T-cell (primary cell): ENCODE results near the gene B4GALNT4. TPM values are rescaled to one million over a fixed set of nuclear protein-coding genes. Genes with fewer than 3 reads are reported as not detected.

Experiments used
- ATAC-seq, 4 experiments: fragments of 200-7000 bp in 3 of 4; fragments of 150-1000 bp in 1 of 4; cut with Tn5 transposase; replicated peaks in 1 of 4; 1 replicate in 3 of 4; 2 replicates in 1 of 4; pipeline ENCODE4 v1.10.0; 2021; ENCODE audit warnings: moderate library complexity in 3 of 4, mild to moderate bottlenecking in 2 of 4, moderate number of reproducible peaks in 1 of 4
- CTCF ChIA-PET, 2 donors: fragments of 300-600 bp; sonication (Branson Sonifier 250); formaldehyde crosslinking; loops; one replicate each; lab custom pipeline; 2022; ENCODE audit warnings: antibody characterized with exemption in 2 of 2; lab: Charles Lee
- POLR2A ChIA-PET, 2 donors: fragments of 300-600 bp; sonication (Branson Sonifier 250); formaldehyde crosslinking; loops; one replicate each; lab custom pipeline; 2022; ENCODE audit warnings: antibody characterized with exemption in 2 of 2; lab: Charles Lee
- DNase-seq, 35 experiments: peaks; one replicate each; pipeline versions ENCODE4 v3.0.0 to v3.0.0-alpha.2; 2013 to 2023
- H3K27ac ChIP-seq: one replicate; pipeline ENCODE4 v1.5.1; 2013; ENCODE audit warnings: low read length
- H3K27me3 ChIP-seq, 2 experiments: replicated peaks in 1 of 2; 1 replicate in 1 of 2; 2 replicates in 1 of 2; pipeline versions ENCODE4 v1.6.1 to v1.7.0; 2013; ENCODE audit warnings: low read length in 1 of 2, mixed read lengths in 1 of 2; ENCODE audit not compliant: control insufficient read depth in 2 of 2, insufficient read depth in 2 of 2; ENCODE audit errors: extremely low read depth in 1 of 2
- H3K36me3 ChIP-seq, 2 donors: 1 replicate in 1 of 2; 2 replicates in 1 of 2; pipeline versions ENCODE4 v1.6.1 to v1.7.0; 2013; ENCODE audit warnings: low read length in 1 of 2; ENCODE audit not compliant: control insufficient read depth in 2 of 2, insufficient read depth in 1 of 2; ENCODE audit errors: extremely low read depth in 1 of 2
- H3K4me1 ChIP-seq, 2 experiments: 1 replicate in 1 of 2; 2 replicates in 1 of 2; pipeline versions ENCODE4 v1.6.1 to v1.7.0; 2013; ENCODE audit warnings: low read length in 2 of 2, mixed read lengths in 1 of 2; ENCODE audit not compliant: insufficient read depth in 2 of 2, control insufficient read depth in 1 of 2; ENCODE audit errors: extremely low read depth in 1 of 2
- H3K4me3 ChIP-seq, 2 donors: 1 replicate in 1 of 2; 2 replicates in 1 of 2; pipeline versions ENCODE4 v1.5.1 to v1.7.0; 2013; ENCODE audit warnings: mild to moderate bottlenecking in 2 of 2, low read length in 1 of 2, moderate library complexity in 1 of 2; ENCODE audit not compliant: control insufficient read depth in 1 of 2; ENCODE audit errors: extremely low read depth in 1 of 2
- H3K9me3 ChIP-seq: 2 replicates; pipeline ENCODE4 v1.7.0; 2013
- H3K27ac Mint-ChIP-seq, 2 donors: one replicate each; pipeline ENCODE4 v1.8.0; 2020 to 2021; ENCODE audit warnings: mild to moderate bottlenecking in 2 of 2, mixed read lengths in 2 of 2
- H3K27me3 Mint-ChIP-seq, 2 donors: one replicate each; pipeline ENCODE4 v1.8.0; 2021 to 2022; ENCODE audit warnings: mixed read lengths in 2 of 2
- H3K36me3 Mint-ChIP-seq: one replicate; pipeline ENCODE4 v1.8.0; 2021; ENCODE audit warnings: mixed read lengths
- H3K4me1 Mint-ChIP-seq, 3 donors: one replicate each; pipeline ENCODE4 v1.8.0; 2020 to 2022; ENCODE audit warnings: mixed read lengths in 3 of 3, mild to moderate bottlenecking in 1 of 3
- H3K4me3 Mint-ChIP-seq, 3 donors: one replicate each; pipeline ENCODE4 v1.8.0; 2020 to 2022; ENCODE audit warnings: mild to moderate bottlenecking in 3 of 3, mixed read lengths in 3 of 3, moderate library complexity in 3 of 3
- H3K9me3 Mint-ChIP-seq, 3 donors: one replicate each; pipeline ENCODE4 v1.8.0; 2020 to 2022; ENCODE audit warnings: mixed read lengths in 3 of 3
- WGBS: methylation state at CpG from one replicate; pipeline ENCODE4 v1.1.5; 2013; ENCODE audit warnings: missing lambda C conversion rate; ENCODE audit not compliant: insufficient coverage; 5-methylcytosine and 5-hydroxymethylcytosine counted together
- total RNA-seq, 35 experiments: library from RNA in 6 of 35; stranded (reverse) in 6 of 35; fragments of 120-200 nt in 1 of 35; gene quantifications; one replicate each; pipeline versions ENCODE4 v1.2.1 to v1.2.4 and lab custom pipeline; 2013 to 2026

Gene B4GALNT4
- total RNA-seq, 5 donors from 2014 or later (not counting 1 experiment from before 2014, with no cell fraction given), result 1.7 to 5.6 (median 2.8) TPM

GRCh38 chr11:371716-372590 is 2.7 kb downstream of the B4GALNT4 start:
- DNase-seq, result no peak
- Mint-ChIP-seq H3K36me3 (no peaks in the 10 kb centered on the region), H3K9me3 (no peaks in the 10 kb centered on the region), H3K27me3 (peaks cover 15 to 31% of the 10 kb centered on the region in 2 donors), H3K4me1 (peaks cover 10 to 26% (median 17%) of the 10 kb centered on the region in 3 donors), H3K4me3 (peak overlapping the region in 1 of 3 donors; percentile 52), H3K27ac (peak overlapping the region in 1 of 2 donors; percentile 2)
- 86% methylated on average over 18 of the region's 19 CpGs for WGBS
- ChIA-PET POLR2A (no interaction called here), CTCF (no interaction called here)
- Histone ChIP-seq H3K4me1 (peaks cover 0 to 20% of the 10 kb centered on the region in 2 experiments), H3K4me3 (no peak overlapping the region), H3K27me3 (peaks cover 0 to 48% of the 10 kb centered on the region in 2 experiments), H3K9me3 (no peaks in the 10 kb centered on the region), H3K36me3 (no peaks in the 10 kb centered on the region), H3K27ac (no peak overlapping the region)
- no peak for ATAC-seq

- Histone ChIP-seq H3K9me3 (no peaks in the 10 kb centered on the region), H3K4me1 (peaks cover 0 to 15% of the 10 kb centered on the region in 2 experiments), H3K27me3 (peaks cover 0 to 37% of the 10 kb centered on the region in 2 experiments), H3K4me3 (no peak overlapping the region), H3K27ac (no peak overlapping the region), H3K36me3 (no peaks in the 10 kb centered on the region)
- H3K27me3 Mint-ChIP-seq, result peaks cover 5 to 19% of the 10 kb centered on the region in 2 donors
- ATAC-seq (no peak), DNase-seq (no peak)
- H3K36me3 Mint-ChIP-seq, result no peaks in the 10 kb centered on the region
- no peaks in the 10 kb centered on the region for H3K9me3 Mint-ChIP-seq
- WGBS, result 91% methylated on average over 27 of the region's 41 CpGs
- ChIA-PET POLR2A (no interaction called here), CTCF (no interaction called here)
- H3K27ac Mint-ChIP-seq, result no peak overlapping the region
- no peak overlapping the region for H3K4me3 Mint-ChIP-seq
- peaks cover 7 to 19% (median 7%) of the 10 kb centered on the region in 3 donors for H3K4me1 Mint-ChIP-seq
Measured at GRCh38 chr11:372809-373715, 3.8 kb downstream of the B4GALNT4 start.

- Mint-ChIP-seq H3K27me3 (peaks cover 4 to 17% of the 10 kb centered on the region in 2 donors), H3K9me3 (no peaks in the 10 kb centered on the region), H3K4me3 (peak overlapping the region in 1 of 3 donors; percentile 35), H3K4me1 (peaks cover 0 to 13% (median 2%) of the 10 kb centered on the region in 3 donors), H3K36me3 (no peaks in the 10 kb centered on the region), H3K27ac (peak overlapping the region; percentile 59 to 61)
- Histone ChIP-seq H3K9me3 (no peaks in the 10 kb centered on the region), H3K4me1 (peaks cover 0 to 7% of the 10 kb centered on the region in 2 experiments), H3K36me3 (no peaks in the 10 kb centered on the region), H3K27me3 (peaks cover 0 to 36% of the 10 kb centered on the region in 2 experiments), H3K27ac (no peak overlapping the region), H3K4me3 (no peak overlapping the region)
- WGBS, result 90% methylated on average over 13 of the region's 23 CpGs
- ATAC-seq, result no peak
- CTCF ChIA-PET, result no interaction called here
- POLR2A ChIA-PET, result no interaction called here
- no peak for DNase-seq
Measured at GRCh38 chr11:373716-374551, 4.6 kb downstream of the B4GALNT4 start.

GRCh38 chr11:375065-376025 is 6.0 kb downstream of the B4GALNT4 start:
- no peaks in the 10 kb centered on the region for H3K36me3 ChIP-seq
- ATAC-seq, result no peak
- Mint-ChIP-seq H3K4me3 (no peak overlapping the region), H3K27me3 (peaks cover 4 to 13% of the 10 kb centered on the region in 2 donors), H3K4me1 (peaks cover 0 to 10% (median 0%) of the 10 kb centered on the region in 3 donors), H3K36me3 (no peaks in the 10 kb centered on the region), H3K27ac (no peak overlapping the region), H3K9me3 (no peaks in the 10 kb centered on the region)
- H3K4me1 ChIP-seq, result peaks cover 0 to 2% of the 10 kb centered on the region in 2 experiments
- peaks cover 0 to 43% of the 10 kb centered on the region in 2 experiments for H3K27me3 ChIP-seq
- no peak overlapping the region for H3K4me3 ChIP-seq
- no peak for DNase-seq
- POLR2A ChIA-PET, result no interaction called here
- CTCF ChIA-PET, result no interaction called here
- H3K27ac ChIP-seq, result no peak overlapping the region
- 93% methylated on average over 33 of the region's 41 CpGs for WGBS
- no peaks in the 10 kb centered on the region for H3K9me3 ChIP-seq

GRCh38 chr11:376531-377173 is 7.4 kb downstream of the B4GALNT4 start:
- no peak overlapping the region for H3K4me3 ChIP-seq
- DNase-seq, result no peak
- ChIA-PET CTCF (interaction anchor here in 1 of 2 donors (0.6 kb wide), 1 partner anchor 386 kb away, joined by 5 read pairs; no protein-coding TSS in a partner anchor), POLR2A (no interaction called here)
- peaks cover 0 to 40% of the 10 kb centered on the region in 2 experiments for H3K27me3 ChIP-seq
- peaks cover 0 to 3% (median 0%) of the 10 kb centered on the region in 3 donors for H3K4me1 Mint-ChIP-seq
- no peak for ATAC-seq
- no peaks in the 10 kb centered on the region for H3K9me3 Mint-ChIP-seq
- H3K27ac Mint-ChIP-seq, result no peak overlapping the region
- no peaks in the 10 kb centered on the region for H3K36me3 Mint-ChIP-seq
- H3K4me3 Mint-ChIP-seq, result no peak overlapping the region
- peaks cover 0 to 2% of the 10 kb centered on the region in 2 experiments for H3K4me1 ChIP-seq
- H3K27me3 Mint-ChIP-seq, result peaks cover 3 to 4% of the 10 kb centered on the region in 2 donors
- 95% methylated on average over 52 of the region's 70 CpGs for WGBS
- H3K9me3 ChIP-seq, result no peaks in the 10 kb centered on the region
- no peaks in the 10 kb centered on the region for H3K36me3 ChIP-seq
- no peak overlapping the region for H3K27ac ChIP-seq
